GM12873 (cell line): ENCODE measurements around the gene ARMC9.

ENCODE experiments used
- CTCF ChIP-seq: IDR thresholded peaks from 2 replicates; pipeline ENCODE4 v1.5.1; 2012; ENCODE audit warnings: low read depth, mild to moderate bottlenecking, moderate library complexity, low read length, control low read depth; ENCODE audit not compliant: insufficient read depth; ENCODE audit errors: missing control alignments

ARMC9 gene

GRCh38 chr2:231399853-231400680, 201.6 kb downstream of the ARMC9 start:
- no peak for TF ChIP-seq CTCF

GRCh38 chr2:231405601-231406367, 207.4 kb downstream of the ARMC9 start:
- TF ChIP-seq CTCF: peak; percentile 51

DNA sequence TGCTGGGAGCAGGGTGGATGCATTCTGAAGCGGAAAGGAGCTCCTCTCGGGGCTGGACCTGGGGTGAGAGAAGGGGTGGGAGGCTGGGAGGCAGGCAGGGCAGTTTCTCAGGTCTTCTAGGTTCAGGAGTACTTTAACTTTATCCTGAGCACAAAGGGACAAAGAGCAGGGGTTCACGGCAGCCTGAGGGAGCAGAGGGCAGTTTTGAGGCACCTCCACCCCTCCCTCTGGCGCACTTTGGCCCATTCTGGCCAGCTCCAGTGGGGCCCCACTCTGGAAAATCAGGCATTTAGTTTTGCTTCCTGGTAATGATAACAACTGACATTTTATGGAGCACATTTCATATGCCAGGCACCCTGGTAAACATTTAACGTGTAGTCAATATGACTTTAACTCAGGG, 211.3 kb downstream of the ARMC9 start:
- no peak for TF ChIP-seq CTCF

- peak; percentile 62 for TF ChIP-seq CTCF
Measured at GRCh38 chr2:231410293-231411004, 212.0 kb downstream of the ARMC9 start.

- no peak for TF ChIP-seq CTCF
Measured at GRCh38 chr2:231411237-231411636, 212.8 kb downstream of the ARMC9 start.

- peak; percentile 96 for TF ChIP-seq CTCF
Measured at GRCh38 chr2:231411831-231412617, 213.6 kb downstream of the ARMC9 start.
